IMR-90 (cell line): ENCODE results near the gene RPGRIP1L. TPM values are rescaled to one million over a fixed set of nuclear protein-coding genes. Genes with fewer than 3 reads are reported as not detected.

ENCODE experiments used
- ATAC-seq: fragments of 200-7000 bp; cut with Tn5 transposase; 2 replicates; pipeline ENCODE4 v1.9.1; 2020; ENCODE audit warnings: low read depth, mild to moderate bottlenecking, moderate library complexity
- BruUV-seq: library from RNA; stranded (reverse); fragments of 400-500 nt; replicated peaks from 2 replicates; lab custom pipeline; 2021; lab: Mats Ljungman, UMichigan
- CTCF ChIA-PET: fragments of 300-600 bp; formaldehyde crosslinking; extraction: SDS; loops from one replicate; lab custom pipeline; 2021; ENCODE audit warnings: antibody characterized with exemption; lab: Yijun Ruan, JAX
- POLR2A ChIA-PET: fragments of 300-600 bp; sonication (Branson Sonifier 250); formaldehyde crosslinking; loops from one replicate; lab custom pipeline; 2022; ENCODE audit warnings: antibody characterized with exemption; ENCODE audit not compliant: unreplicated experiment; lab: Charles Lee
- DNase-seq: peaks from one replicate; pipeline ENCODE4 v3.0.0; 2013
- H2AFZ ChIP-seq: replicated peaks from 2 replicates; pipeline ENCODE3; 2013; ENCODE audit warnings: low read length, mild to moderate bottlenecking; ENCODE audit not compliant: poor library complexity
- H2AK5ac ChIP-seq: 2 replicates; pipeline ENCODE4 v1.6.1; 2013; ENCODE audit warnings: low read depth, low read length, inconsistent platforms
- H2AK9ac ChIP-seq: replicated peaks from 2 replicates; pipeline ENCODE3; 2013; ENCODE audit warnings: mild to moderate bottlenecking, low read depth, low read length, moderate library complexity; ENCODE audit not compliant: poor library complexity
- H2BK120ac ChIP-seq: 2 replicates; pipeline ENCODE4 v1.6.1; 2013; ENCODE audit warnings: low read depth, low read length, inconsistent platforms
- H2BK15ac ChIP-seq: 3 replicates; pipeline ENCODE4 v1.6.1; 2013; ENCODE audit warnings: low read depth, low read length, inconsistent platforms
- H2BK20ac ChIP-seq: 2 replicates; pipeline ENCODE4 v1.6.1; 2013; ENCODE audit warnings: low read depth, mild to moderate bottlenecking, inconsistent platforms, low read length, moderate library complexity
- H2BK5ac ChIP-seq: 2 replicates; pipeline ENCODE4 v1.6.1; 2013; ENCODE audit warnings: mild to moderate bottlenecking, low read depth, low read length, inconsistent platforms; ENCODE audit not compliant: poor library complexity, severe bottlenecking
- H3K14ac ChIP-seq: replicated peaks from 2 replicates; pipeline ENCODE4 v1.6.1; 2013; ENCODE audit warnings: low read depth, low read length, inconsistent platforms
- H3K18ac ChIP-seq: 2 replicates; pipeline ENCODE4 v1.6.1; 2013; ENCODE audit warnings: low read depth, low read length, control low read depth
- H3K23ac ChIP-seq: 2 replicates; pipeline ENCODE4 v1.6.1; 2013; ENCODE audit warnings: low read depth, low read length, inconsistent platforms
- H3K27ac ChIP-seq: 2 replicates; pipeline ENCODE4 v1.5.1; 2013; ENCODE audit warnings: mild to moderate bottlenecking, control low read depth, low read length; ENCODE audit not compliant: insufficient read depth
- H3K27me3 ChIP-seq: 2 replicates; pipeline ENCODE4 v1.6.1; 2013; ENCODE audit warnings: low read length; ENCODE audit not compliant: control insufficient read depth, insufficient read depth
- H3K36me3 ChIP-seq: 2 replicates; pipeline ENCODE4 v1.6.1; 2013; ENCODE audit warnings: low read length, mixed read lengths; ENCODE audit not compliant: control insufficient read depth, insufficient read depth
- H3K4ac ChIP-seq: 2 replicates; pipeline ENCODE4 v1.6.1; 2013; ENCODE audit warnings: low read depth, low read length, inconsistent platforms
- H3K4me1 ChIP-seq: 2 replicates; pipeline ENCODE4 v1.6.1; 2013; ENCODE audit warnings: low read length, mixed read lengths; ENCODE audit not compliant: control insufficient read depth, insufficient read depth
- H3K4me2 ChIP-seq: 2 replicates; pipeline ENCODE4 v1.6.1; 2013; ENCODE audit warnings: low read depth, mild to moderate bottlenecking, control low read depth, low read length, moderate library complexity
- H3K4me3 ChIP-seq: 2 replicates; pipeline ENCODE4 v1.5.1; 2013; ENCODE audit warnings: low read depth, mild to moderate bottlenecking, control low read depth, low read length, moderate library complexity; ENCODE audit not compliant: insufficient read depth
- H3K56ac ChIP-seq: 2 replicates; pipeline ENCODE4 v1.6.1; 2013; ENCODE audit warnings: low read length, inconsistent platforms; ENCODE audit not compliant: insufficient read depth; ENCODE audit errors: extremely low read depth
- H3K79me1 ChIP-seq, 2 experiments: 2 replicates each; pipeline ENCODE4 v1.6.1; 2013; ENCODE audit warnings: low read length in 2 of 2, inconsistent platforms in 1 of 2, low read depth in 1 of 2
- H3K9ac ChIP-seq: 2 replicates; pipeline ENCODE4 v1.6.1; 2013; ENCODE audit warnings: low read depth, low read length, control low read depth
- H3K9me1 ChIP-seq: 2 replicates; pipeline ENCODE4 v1.6.1; 2013; ENCODE audit warnings: low read length, inconsistent platforms; ENCODE audit not compliant: insufficient read depth
- H3K9me3 ChIP-seq: 2 replicates; pipeline ENCODE4 v1.6.1; 2013; ENCODE audit warnings: low read length; ENCODE audit not compliant: control insufficient read depth, insufficient read depth
- H4K20me1 ChIP-seq: 2 replicates; pipeline ENCODE4 v1.6.1; 2013; ENCODE audit warnings: low read length, inconsistent platforms; ENCODE audit not compliant: insufficient read depth
- H4K5ac ChIP-seq: 2 replicates; pipeline ENCODE4 v1.6.1; 2013; ENCODE audit warnings: mild to moderate bottlenecking, low read depth, low read length, control low read depth
- H4K8ac ChIP-seq, 2 experiments: 2 replicates each; pipeline ENCODE4 v1.6.1; 2013; ENCODE audit warnings: low read depth in 2 of 2, low read length in 2 of 2, control low read depth in 1 of 2, inconsistent platforms in 1 of 2
- H4K91ac ChIP-seq: 2 replicates; pipeline ENCODE4 v1.6.1; 2013; ENCODE audit warnings: low read depth, low read length, inconsistent platforms; ENCODE audit not compliant: insufficient read depth
- BHLHE40 ChIP-seq: fragments of 150-350 bp; IDR thresholded peaks from 2 replicates; pipeline ENCODE4 v1.6.1; 2016; ENCODE audit warnings: mild to moderate bottlenecking, low read depth, low read length
- CEBPB ChIP-seq: IDR thresholded peaks from 2 replicates; pipeline ENCODE4 v1.6.1; 2012; ENCODE audit warnings: low read depth, low read length, improper control_type of control experiment
- CHD1 ChIP-seq: IDR thresholded peaks from 2 replicates; pipeline ENCODE4 v1.6.1; 2012; ENCODE audit warnings: low read depth, low read length, improper control_type of control experiment
- MAFK ChIP-seq: IDR thresholded peaks from 2 replicates; pipeline ENCODE4 v1.6.1; 2012; ENCODE audit warnings: low read depth, low read length, improper control_type of control experiment
- MAZ ChIP-seq: IDR thresholded peaks from 2 replicates; pipeline ENCODE4 v1.6.1; 2012; ENCODE audit warnings: low read depth, mild to moderate bottlenecking, low read length, improper control_type of control experiment, moderate library complexity, borderline replicate concordance
- NFE2L2 ChIP-seq: fragments of 150-350 bp; IDR thresholded peaks from 2 replicates; pipeline ENCODE4 v1.6.1; 2016; ENCODE audit warnings: low read depth, mild to moderate bottlenecking, low read length
- POLR2A ChIP-seq: IDR thresholded peaks from 2 replicates; pipeline ENCODE4 v1.6.1; 2012; ENCODE audit warnings: mild to moderate bottlenecking, low read depth, low read length
- RAD21 ChIP-seq: IDR thresholded peaks from 2 replicates; pipeline ENCODE4 v1.6.1; 2012; ENCODE audit warnings: low read length, improper control_type of control experiment
- RCOR1 ChIP-seq: IDR thresholded peaks from 2 replicates; pipeline ENCODE4 v1.6.1; 2012; ENCODE audit warnings: mild to moderate bottlenecking, low read length, improper control_type of control experiment; ENCODE audit not compliant: insufficient replicate concordance
- SMC3 ChIP-seq: fragments of 150-350 bp; IDR thresholded peaks from 2 replicates; pipeline ENCODE4 v1.6.1; 2016; ENCODE audit warnings: low read depth, mild to moderate bottlenecking, antibody characterized with exemption, low read length, moderate library complexity
- USF2 ChIP-seq: fragments of 150-350 bp; IDR thresholded peaks from 2 replicates; pipeline ENCODE4 v1.6.1; 2017; ENCODE audit warnings: mild to moderate bottlenecking, antibody characterized with exemption, low read length, low read depth
- WGBS, 2 experiments: methylation state at CpG; one replicate each; pipeline versions ENCODE4 v1.1.5 to v1.1.7; 2013; ENCODE audit warnings: missing lambda C conversion rate in 2 of 2; ENCODE audit not compliant: insufficient read length in 1 of 2; ENCODE audit errors: extremely low coverage in 2 of 2; 5-methylcytosine and 5-hydroxymethylcytosine counted together
- dilution Hi-C: fragments of 300-500 bp; cut with HindIII; formaldehyde crosslinking; loops from one replicate; pipeline ENCODE4 v1.14.3; 2018; ENCODE audit warnings: low sequenced_read_pairs; ENCODE audit not compliant: unreplicated experiment
- in situ Hi-C: fragments of 300-500 bp; cut with MboI; formaldehyde crosslinking; loops from 3 replicates; pipeline ENCODE4 v1.14.3; 2019; ENCODE audit warnings: low sequenced_read_pairs, inconsistent platforms, mixed read lengths
- intact Hi-C: fragments of 100-400 bp; cut with micrococcal nuclease; formaldehyde crosslinking; loops from 2 replicates; pipeline ENCODE4 v1.10.0; 2022
- polyA plus RNA-seq, 3 experiments: library from polyadenylated mRNA; depleted of rRNA; stranded (reverse); fragments of >200 nt; gene quantifications; 2 replicates each; pipeline ENCODE4 v1.2.3, GENCODE V29; 2012; ENCODE audit warnings: low replicate concordance in 1 of 3
- total RNA-seq: library from RNA; depleted of rRNA; stranded (reverse); fragments of >200 nt; gene quantifications from 2 replicates; pipeline ENCODE4 v1.2.3, GENCODE V29; 2012
- TF ChIP-seq, protein P1 (sequence below): conservative IDR thresholded peaks from 2 replicates; pipeline ENCODE4 v1.5.1; 2012; ENCODE audit warnings: mild to moderate bottlenecking, low read depth, low read length, improper control_type of control experiment

RPGRIP1L gene
- total and polyA plus RNA-seq, 2 of the 4 experiments (the other 2 are of a cell fraction), result 7.3 to 10.4 TPM

DNA sequence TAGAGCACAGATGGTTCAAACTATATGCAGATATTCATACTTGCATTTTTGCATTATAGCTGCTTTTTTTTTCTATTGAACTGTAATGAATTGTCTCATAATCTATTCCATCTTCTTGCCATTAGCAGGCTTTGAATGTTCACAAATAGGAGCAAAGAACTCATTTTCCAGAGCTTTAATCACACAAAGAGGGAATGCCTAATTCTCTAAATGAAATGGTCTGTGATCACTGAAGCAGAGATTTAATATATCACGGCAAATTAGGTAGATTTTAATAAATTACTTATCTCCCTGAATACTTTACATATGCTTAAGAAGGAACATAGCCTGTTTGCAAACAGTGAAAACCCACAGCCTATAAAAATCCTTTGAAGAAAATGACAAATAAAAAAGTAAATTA lies 103.0 kb downstream of the RPGRIP1L start:
- no TSS peak for BruUV-seq
- no peak overlapping the region for H3K4me3 ChIP-seq

More for the DNA sequence above, 103.0 kb downstream of the RPGRIP1L start:
- Histone ChIP-seq H3K9ac (no peak overlapping the region), H2BK120ac (no peak overlapping the region), H3K23ac (no peak overlapping the region), H3K56ac (no peak overlapping the region), H2AFZ (no peak overlapping the region), H3K79me1 (no peaks in the 10 kb centered on the region), H2BK15ac (no peak overlapping the region), H3K4me2 (no peak overlapping the region), H2BK5ac (no peak overlapping the region), H2AK9ac (no peak overlapping the region), H3K4ac (no peak overlapping the region), H2AK5ac (no peak overlapping the region), H3K14ac (no peak overlapping the region), H3K27ac (no peak overlapping the region), H4K20me1 (no peaks in the 10 kb centered on the region), H3K9me3 (no peaks in the 10 kb centered on the region), H3K9me1 (peaks cover 3% of the 10 kb centered on the region; the same call in 1 of the 2 replicates), H4K5ac (no peak overlapping the region), H3K4me1 (peaks cover 6% of the 10 kb centered on the region), H3K27me3 (no peaks in the 10 kb centered on the region), H3K36me3 (peaks cover 5% of the 10 kb centered on the region; the same call in 1 of the 2 replicates), H3K18ac (no peak overlapping the region), H4K91ac (no peak overlapping the region), H2BK20ac (no peak overlapping the region), H4K8ac (no peak overlapping the region)
- ChIA-PET POLR2A (no interaction called here), CTCF (no interaction called here)
- dilution Hi-C loops (no loop called here), intact Hi-C loops (no loop called here), in situ Hi-C loops (no loop called here)
- TF ChIP-seq RAD21 (no peak), USF2 (no peak), CEBPB (no peak), MAZ (no peak), CHD1 (no peak), BHLHE40 (no peak), SMC3 (no peak), NFE2L2 (no peak), POLR2A (no peak), MAFK (no peak), RCOR1 (no peak)
- TF ChIP-seq, protein P1, sequence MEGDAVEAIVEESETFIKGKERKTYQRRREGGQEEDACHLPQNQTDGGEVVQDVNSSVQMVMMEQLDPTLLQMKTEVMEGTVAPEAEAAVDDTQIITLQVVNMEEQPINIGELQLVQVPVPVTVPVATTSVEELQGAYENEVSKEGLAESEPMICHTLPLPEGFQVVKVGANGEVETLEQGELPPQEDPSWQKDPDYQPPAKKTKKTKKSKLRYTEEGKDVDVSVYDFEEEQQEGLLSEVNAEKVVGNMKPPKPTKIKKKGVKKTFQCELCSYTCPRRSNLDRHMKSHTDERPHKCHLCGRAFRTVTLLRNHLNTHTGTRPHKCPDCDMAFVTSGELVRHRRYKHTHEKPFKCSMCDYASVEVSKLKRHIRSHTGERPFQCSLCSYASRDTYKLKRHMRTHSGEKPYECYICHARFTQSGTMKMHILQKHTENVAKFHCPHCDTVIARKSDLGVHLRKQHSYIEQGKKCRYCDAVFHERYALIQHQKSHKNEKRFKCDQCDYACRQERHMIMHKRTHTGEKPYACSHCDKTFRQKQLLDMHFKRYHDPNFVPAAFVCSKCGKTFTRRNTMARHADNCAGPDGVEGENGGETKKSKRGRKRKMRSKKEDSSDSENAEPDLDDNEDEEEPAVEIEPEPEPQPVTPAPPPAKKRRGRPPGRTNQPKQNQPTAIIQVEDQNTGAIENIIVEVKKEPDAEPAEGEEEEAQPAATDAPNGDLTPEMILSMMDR, result no peak
- no peak for DNase-seq
- no peak for ATAC-seq
- WGBS, 2 experiments, result no CpG with 5 or more reads among the region's 1 CpG
